ENCODE results near the gene MAGEB16. TPM values are rescaled to one million over a fixed set of nuclear protein-coding genes. Genes with fewer than 3 reads are reported as not detected.

Gene MAGEB16
- total RNA-seq: not detected in 2 replicates

DNA sequence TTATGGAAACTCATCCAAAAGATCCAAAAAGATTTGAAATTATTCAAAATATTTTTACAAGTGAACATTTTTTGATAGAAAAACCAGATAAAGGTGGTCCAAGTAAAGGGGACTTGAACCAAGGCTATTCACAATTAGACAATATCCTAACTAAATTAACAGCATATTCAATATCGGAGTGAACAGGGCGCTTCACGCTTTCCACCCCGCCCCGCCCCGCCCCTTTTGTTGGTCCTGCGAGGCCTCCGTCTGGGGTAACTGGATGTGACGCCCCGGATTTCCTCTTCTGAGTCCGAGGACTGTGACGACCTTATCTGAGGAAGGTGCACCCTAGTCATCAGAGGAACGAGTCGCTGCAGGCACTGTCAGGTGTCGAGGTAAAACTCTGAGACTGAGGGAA is at the start of gene MAGEB16:
Gene MAGEB16 (plus strand): TSS at position 301 of the 400 bp plus-strand sequence. CDS start 3,855 bp downstream, outside the sequence.

Other genes with a start within 250 kb of the MAGEB16 start
- 0.07 TPM in 1 of 2 replicates, not detected in the other for gene CFAP47, start 121.4 kb downstream of the MAGEB16 start, total RNA-seq